Measurements from ENCODE around the gene BRD3.

BRD3 gene

DNA sequence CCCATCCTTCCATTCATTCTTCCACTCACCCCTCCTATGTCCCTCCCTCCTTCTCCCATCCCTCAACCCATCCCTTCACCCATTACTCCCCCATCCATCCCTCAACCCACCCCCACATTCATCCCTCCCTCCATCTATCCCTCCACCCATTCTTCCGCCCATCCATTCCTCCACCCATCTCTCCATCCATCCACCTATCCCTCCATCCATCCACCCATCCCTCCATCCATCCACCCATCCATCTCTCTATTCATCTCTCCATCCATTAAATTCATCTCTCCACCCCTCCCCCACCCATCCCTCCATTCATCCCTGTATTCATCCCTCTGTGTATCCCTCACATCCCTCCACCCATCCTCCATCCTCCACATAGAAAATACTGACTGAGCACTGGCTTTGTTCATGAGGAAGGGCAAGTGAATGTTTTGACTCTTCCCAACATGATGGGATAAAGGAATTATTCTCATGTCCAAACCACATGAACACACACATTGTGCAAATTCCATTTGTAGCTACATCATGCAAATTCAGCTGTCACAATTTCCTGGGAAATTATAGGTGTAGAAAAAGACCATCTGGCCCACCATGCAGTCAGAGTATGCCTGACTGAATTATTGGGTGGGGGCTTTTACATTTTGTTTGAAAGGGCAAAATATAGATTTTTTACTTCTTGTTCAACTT, 68.8 kb downstream of the BRD3 start:
- TF ChIP-seq FOXP2 (optimal IDR thresholded peaks at IDR 0.05; ENCODE audit: borderline replicate concordance, extremely low read depth, extremely low read length, insufficient read depth) (no peak), SIN3A (IDR thresholded peaks at IDR 0.05; ENCODE audit: borderline replicate concordance, insufficient read depth, low read length) (no peak), POLR2AphosphoS5 (IDR thresholded peaks at IDR 0.05; ENCODE audit: low read depth, low read length) (no peak), TAF1 (IDR thresholded peaks at IDR 0.05; ENCODE audit: borderline replicate concordance, insufficient read depth, low read length) (no peak)
- TF ChIP-seq, protein P1, sequence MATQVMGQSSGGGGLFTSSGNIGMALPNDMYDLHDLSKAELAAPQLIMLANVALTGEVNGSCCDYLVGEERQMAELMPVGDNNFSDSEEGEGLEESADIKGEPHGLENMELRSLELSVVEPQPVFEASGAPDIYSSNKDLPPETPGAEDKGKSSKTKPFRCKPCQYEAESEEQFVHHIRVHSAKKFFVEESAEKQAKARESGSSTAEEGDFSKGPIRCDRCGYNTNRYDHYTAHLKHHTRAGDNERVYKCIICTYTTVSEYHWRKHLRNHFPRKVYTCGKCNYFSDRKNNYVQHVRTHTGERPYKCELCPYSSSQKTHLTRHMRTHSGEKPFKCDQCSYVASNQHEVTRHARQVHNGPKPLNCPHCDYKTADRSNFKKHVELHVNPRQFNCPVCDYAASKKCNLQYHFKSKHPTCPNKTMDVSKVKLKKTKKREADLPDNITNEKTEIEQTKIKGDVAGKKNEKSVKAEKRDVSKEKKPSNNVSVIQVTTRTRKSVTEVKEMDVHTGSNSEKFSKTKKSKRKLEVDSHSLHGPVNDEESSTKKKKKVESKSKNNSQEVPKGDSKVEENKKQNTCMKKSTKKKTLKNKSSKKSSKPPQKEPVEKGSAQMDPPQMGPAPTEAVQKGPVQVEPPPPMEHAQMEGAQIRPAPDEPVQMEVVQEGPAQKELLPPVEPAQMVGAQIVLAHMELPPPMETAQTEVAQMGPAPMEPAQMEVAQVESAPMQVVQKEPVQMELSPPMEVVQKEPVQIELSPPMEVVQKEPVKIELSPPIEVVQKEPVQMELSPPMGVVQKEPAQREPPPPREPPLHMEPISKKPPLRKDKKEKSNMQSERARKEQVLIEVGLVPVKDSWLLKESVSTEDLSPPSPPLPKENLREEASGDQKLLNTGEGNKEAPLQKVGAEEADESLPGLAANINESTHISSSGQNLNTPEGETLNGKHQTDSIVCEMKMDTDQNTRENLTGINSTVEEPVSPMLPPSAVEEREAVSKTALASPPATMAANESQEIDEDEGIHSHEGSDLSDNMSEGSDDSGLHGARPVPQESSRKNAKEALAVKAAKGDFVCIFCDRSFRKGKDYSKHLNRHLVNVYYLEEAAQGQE (IDR thresholded peaks at IDR 0.05; ENCODE audit: insufficient read depth in 1 of 2, low read depth in 2 of 2, low read length in 2 of 2), result no peak

DNA sequence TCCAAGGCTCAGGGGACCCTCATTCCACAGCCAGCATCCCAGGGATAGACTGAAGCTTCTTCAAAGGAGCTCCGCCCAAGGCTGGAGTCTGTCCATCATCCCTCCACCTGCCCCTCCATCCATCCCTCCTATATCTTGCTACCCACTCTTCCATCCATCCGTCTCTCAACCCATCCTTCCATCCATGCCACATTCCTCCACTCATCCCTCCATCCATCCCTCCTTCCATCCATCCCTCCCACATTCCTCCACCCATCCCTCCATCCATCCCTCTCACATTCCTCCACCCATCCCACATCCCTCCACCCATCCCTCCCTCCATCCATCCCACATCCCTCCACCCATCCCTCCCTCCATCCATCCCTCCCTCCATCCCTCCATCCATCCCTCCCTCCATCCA, 70.2 kb downstream of the BRD3 start:
- TF ChIP-seq TAF1 (IDR thresholded peaks at IDR 0.05; ENCODE audit: borderline replicate concordance, insufficient read depth, low read length) (no peak), SIN3A (IDR thresholded peaks at IDR 0.05; ENCODE audit: borderline replicate concordance, insufficient read depth, low read length) (no peak), FOXP2 (optimal IDR thresholded peaks at IDR 0.05; ENCODE audit: borderline replicate concordance, extremely low read depth, extremely low read length, insufficient read depth) (no peak), POLR2AphosphoS5 (IDR thresholded peaks at IDR 0.05; ENCODE audit: low read depth, low read length) (no peak)
- TF ChIP-seq, protein P1 (IDR thresholded peaks at IDR 0.05; ENCODE audit: insufficient read depth in 1 of 2, low read depth in 2 of 2, low read length in 2 of 2), result no peak

GRCh38 chr9:133996531-133997520, 71.0 kb downstream of the BRD3 start:
- no peak for TF ChIP-seq TAF1 (IDR thresholded peaks at IDR 0.05; ENCODE audit: borderline replicate concordance, insufficient read depth, low read length)
- TF ChIP-seq, protein P1 (IDR thresholded peaks at IDR 0.05; ENCODE audit: insufficient read depth in 1 of 2, low read depth in 2 of 2, low read length in 2 of 2), result no peak
- no peak for TF ChIP-seq FOXP2 (optimal IDR thresholded peaks at IDR 0.05; ENCODE audit: borderline replicate concordance, extremely low read depth, extremely low read length, insufficient read depth)

- TF ChIP-seq TAF1 (IDR thresholded peaks at IDR 0.05; ENCODE audit: borderline replicate concordance, insufficient read depth, low read length), result no peak
- no peak for TF ChIP-seq SIN3A (IDR thresholded peaks at IDR 0.05; ENCODE audit: borderline replicate concordance, insufficient read depth, low read length)
- TF ChIP-seq POLR2AphosphoS5 (IDR thresholded peaks at IDR 0.05; ENCODE audit: low read depth, low read length), result no peak
- TF ChIP-seq, protein P1 (IDR thresholded peaks at IDR 0.05; ENCODE audit: insufficient read depth in 1 of 2, low read depth in 2 of 2, low read length in 2 of 2), result no peak
- no peak for TF ChIP-seq FOXP2 (optimal IDR thresholded peaks at IDR 0.05; ENCODE audit: borderline replicate concordance, extremely low read depth, extremely low read length, insufficient read depth)
Observed at GRCh38 chr9:133995012-133995896, 72.6 kb downstream of the BRD3 start.

All from PFSK-1 (cell line).